GM21526 (cell line): Measurements from ENCODE around the gene CCNY.

Experiments used
- ATAC-seq: cut with Tn5 transposase; IDR thresholded peaks from one replicate; pipeline ENCODE4 v1.9.1; 2021; ENCODE audit warnings: moderate library complexity; ENCODE audit not compliant: unreplicated experiment, low FRiP score

The CCNY gene

GRCh38 chr10:35467186-35467585 lies 130.9 kb downstream of the CCNY start:
- no peak for ATAC-seq

- ATAC-seq, result no peak
Observed at GRCh38 chr10:35470248-35470924, 134.1 kb downstream of the CCNY start.

- no peak for ATAC-seq
Observed at GRCh38 chr10:35470925-35471315, 134.6 kb downstream of the CCNY start.

- ATAC-seq, result no peak
Observed at GRCh38 chr10:35471435-35471834, 135.1 kb downstream of the CCNY start.

- ATAC-seq, result no peak
Observed at GRCh38 chr10:35480142-35480541, 143.8 kb downstream of the CCNY start.

GRCh38 chr10:35481413-35481812 lies 145.1 kb downstream of the CCNY start:
- no peak for ATAC-seq

- no peak for ATAC-seq
Observed at GRCh38 chr10:35486297-35486990, 150.1 kb downstream of the CCNY start.

- no peak for ATAC-seq
Observed at GRCh38 chr10:35487336-35488034, 151.2 kb downstream of the CCNY start.

- ATAC-seq, result no peak
Observed at GRCh38 chr10:35488228-35488627, 151.9 kb downstream of the CCNY start.

- ATAC-seq, result no peak
Observed at GRCh38 chr10:35492386-35493195, 156.3 kb downstream of the CCNY start.

GRCh38 chr10:35493196-35494118 lies 157.1 kb downstream of the CCNY start:
- no peak for ATAC-seq

GRCh38 chr10:35495521-35496119 lies 159.3 kb downstream of the CCNY start:
- peak; percentile 50 for ATAC-seq

GRCh38 chr10:35497909-35498308 lies 161.6 kb downstream of the CCNY start:
- no peak for ATAC-seq

GRCh38 chr10:35498693-35499092 lies 162.4 kb downstream of the CCNY start:
- peak; percentile 87 for ATAC-seq

GRCh38 chr10:35501923-35502322 lies 165.6 kb downstream of the CCNY start:
- ATAC-seq, result no peak

GRCh38 chr10:35502692-35503091 lies 166.4 kb downstream of the CCNY start:
- no peak for ATAC-seq

GRCh38 chr10:35503578-35503977 lies 167.3 kb downstream of the CCNY start:
- no peak for ATAC-seq

GRCh38 chr10:35504132-35504531 lies 167.8 kb downstream of the CCNY start:
- ATAC-seq, result no peak

- no peak for ATAC-seq
Observed at GRCh38 chr10:35505241-35505873, 169.0 kb downstream of the CCNY start.
